SU-DHL-6 (cell line): ENCODE data around the gene AMHR2.

Experiments used
- CTCF ChIP-seq: fragments of 200-600 bp; sonication (generic); IDR thresholded peaks from one replicate; pipeline ENCODE4 v1.5.1; 2017; ENCODE audit warnings: antibody characterized with exemption, mild to moderate bottlenecking, low read length, moderate library complexity; ENCODE audit not compliant: insufficient read depth, poor library complexity, severe bottlenecking
- EZH2phosphoT487 ChIP-seq: fragments of 200-600 bp; sonication (generic), shearing (Covaris generic); conservative IDR thresholded peaks from 2 replicates; pipeline ENCODE4 v1.6.1; 2018; ENCODE audit warnings: mild to moderate bottlenecking, antibody characterized with exemption, low read length, moderate library complexity, mixed read lengths

- TF ChIP-seq CTCF = no peak
- TF ChIP-seq EZH2phosphoT487 = no peak
Observed at GRCh38 chr12:53431187-53431586, 7.5 kb downstream of the AMHR2 start.
